Caco-2 (cell line): Measurements from ENCODE around the gene CDH13. TPM values are rescaled to one million over a fixed set of nuclear protein-coding genes. Genes with fewer than 3 reads are reported as not detected.

ENCODE experiments used
- BruUV-seq: library from RNA; stranded (reverse); fragments of 400-500 nt; replicated peaks from 2 replicates; lab custom pipeline; 2021; lab: Mats Ljungman, UMichigan
- CTCF ChIA-PET: fragments of 300-600 bp; sonication (Branson Sonifier 250); formaldehyde crosslinking; loops from one replicate; lab custom pipeline; 2022; ENCODE audit warnings: antibody characterized with exemption; lab: Charles Lee
- POLR2A ChIA-PET: fragments of 300-600 bp; sonication (Branson Sonifier 250); formaldehyde crosslinking; loops from one replicate; lab custom pipeline; 2022; ENCODE audit warnings: antibody characterized with exemption; lab: Charles Lee
- DNase-seq, 2 experiments: peaks; one replicate each; pipeline versions ENCODE4 v3.0.0 to v3.0.0-alpha.2; 2020 to 2022
- H3K27me3 ChIP-seq: replicated peaks from 2 replicates; pipeline ENCODE4 v1.6.0; 2011; ENCODE audit warnings: low read length; ENCODE audit not compliant: control insufficient read depth, insufficient read depth
- H3K36me3 ChIP-seq: 2 replicates; pipeline ENCODE4 v1.5.1; 2011; ENCODE audit warnings: low read length; ENCODE audit not compliant: control insufficient read depth, insufficient read depth
- H3K4me1 ChIP-seq: fragments of 250-450 bp; sonication (Bioruptor Pico); 2 replicates; pipeline ENCODE4 v1.5.1; 2020; ENCODE audit warnings: mild to moderate bottlenecking
- H3K4me3 ChIP-seq: 2 replicates; pipeline ENCODE4 v1.5.1; 2011; ENCODE audit warnings: low read depth, mild to moderate bottlenecking, control low read depth, low read length
- H3K9me3 ChIP-seq: fragments of 250-450 bp; sonication (Bioruptor Pico); 2 replicates; pipeline ENCODE4 v1.5.1; 2020; ENCODE audit warnings: mild to moderate bottlenecking, moderate library complexity
- H3K27ac Mint-ChIP-seq: one replicate; pipeline ENCODE4 v1.8.0; 2022; ENCODE audit warnings: mixed read lengths; ENCODE audit not compliant: unreplicated experiment
- H3K27me3 Mint-ChIP-seq: one replicate; pipeline ENCODE4 v1.8.0; 2022; ENCODE audit warnings: mixed read lengths; ENCODE audit not compliant: insufficient read depth, unreplicated experiment
- H3K36me3 Mint-ChIP-seq: one replicate; pipeline ENCODE4 v1.8.0; 2022; ENCODE audit warnings: mild to moderate bottlenecking, mixed read lengths; ENCODE audit not compliant: insufficient read depth, unreplicated experiment
- H3K4me1 Mint-ChIP-seq: one replicate; pipeline ENCODE4 v1.8.0; 2022; ENCODE audit warnings: low read depth, mixed read lengths; ENCODE audit not compliant: unreplicated experiment
- H3K4me3 Mint-ChIP-seq: one replicate; pipeline ENCODE4 v1.8.0; 2022; ENCODE audit warnings: mild to moderate bottlenecking, moderate library complexity, mixed read lengths; ENCODE audit not compliant: unreplicated experiment
- H3K9me3 Mint-ChIP-seq: one replicate; pipeline ENCODE4 v1.8.0; 2022; ENCODE audit warnings: mixed read lengths; ENCODE audit not compliant: unreplicated experiment
- intact Hi-C: fragments of 100-400 bp; cut with micrococcal nuclease; formaldehyde crosslinking; loops from one replicate; pipeline ENCODE4 v1.10.0; 2022; ENCODE audit not compliant: unreplicated experiment
- total RNA-seq: library from RNA; stranded (reverse); gene quantifications from 2 replicates; pipeline ENCODE4 v1.2.3, GENCODE V29; 2022
- TF ChIP-seq, protein P1 (sequence below), 2 experiments: fragments of 200-600 bp in 1 of 2; IDR thresholded peaks; 1 replicate in 1 of 2; 2 replicates in 1 of 2; pipeline versions ENCODE4 v1.5.1 to v1.8.0; 2011 to 2022; ENCODE audit warnings: antibody characterized with exemption in 1 of 2, control low read depth in 1 of 2, inconsistent platforms in 1 of 2, low read depth in 1 of 2, low read length in 1 of 2, mild to moderate bottlenecking in 1 of 2, moderate library complexity in 1 of 2; ENCODE audit not compliant: insufficient read depth in 1 of 2, severe bottlenecking in 1 of 2, unreplicated experiment in 1 of 2

Gene CDH13
- total RNA-seq, 1 experiment from 2014 or later: 2.2 TPM

DNA sequence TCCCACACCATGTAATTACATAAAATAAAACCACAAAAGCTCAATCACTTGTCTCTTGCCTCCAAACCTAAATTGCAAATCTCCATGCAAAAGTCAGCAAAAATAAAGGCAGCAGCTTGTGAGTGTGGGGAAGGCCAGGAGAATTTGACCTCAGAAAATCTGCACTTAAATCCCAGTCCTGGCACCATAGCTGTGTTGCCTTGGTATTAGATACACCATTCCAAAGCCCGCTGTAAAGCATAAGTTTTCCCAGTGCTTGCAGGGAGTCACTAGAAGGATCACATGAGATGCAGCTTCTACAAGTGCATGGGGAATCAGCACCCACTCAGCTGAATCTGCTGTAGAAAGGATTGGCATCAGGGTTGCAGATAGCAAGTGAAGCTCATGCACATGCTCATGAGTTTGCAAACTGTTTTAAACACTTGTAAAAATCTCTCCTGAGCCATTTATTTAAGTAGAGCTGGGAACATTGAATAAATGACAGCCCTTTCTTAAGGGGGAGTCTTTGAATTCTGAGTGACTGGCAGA, 686.0 kb downstream of the CDH13 start:
- no peak overlapping the region for H3K4me3 ChIP-seq
- Mint-ChIP-seq H3K27me3 (peaks cover 35% of the 10 kb centered on the region), H3K36me3 (no peaks in the 10 kb centered on the region), H3K4me3 (no peak overlapping the region), H3K9me3 (no peaks in the 10 kb centered on the region), H3K4me1 (no peaks in the 10 kb centered on the region), H3K27ac (no peak overlapping the region)
- no peak for DNase-seq
- POLR2A ChIA-PET: interaction anchor here (0.6 kb wide), 1 partner anchor 1868 kb away, joined by 4 read pairs; no protein-coding TSS in a partner anchor
- no peaks in the 10 kb centered on the region for H3K4me1 ChIP-seq
- CTCF ChIA-PET: no interaction called here
- H3K27me3 ChIP-seq: no peaks in the 10 kb centered on the region
- intact Hi-C loops: no loop called here
- TF ChIP-seq, protein P1, sequence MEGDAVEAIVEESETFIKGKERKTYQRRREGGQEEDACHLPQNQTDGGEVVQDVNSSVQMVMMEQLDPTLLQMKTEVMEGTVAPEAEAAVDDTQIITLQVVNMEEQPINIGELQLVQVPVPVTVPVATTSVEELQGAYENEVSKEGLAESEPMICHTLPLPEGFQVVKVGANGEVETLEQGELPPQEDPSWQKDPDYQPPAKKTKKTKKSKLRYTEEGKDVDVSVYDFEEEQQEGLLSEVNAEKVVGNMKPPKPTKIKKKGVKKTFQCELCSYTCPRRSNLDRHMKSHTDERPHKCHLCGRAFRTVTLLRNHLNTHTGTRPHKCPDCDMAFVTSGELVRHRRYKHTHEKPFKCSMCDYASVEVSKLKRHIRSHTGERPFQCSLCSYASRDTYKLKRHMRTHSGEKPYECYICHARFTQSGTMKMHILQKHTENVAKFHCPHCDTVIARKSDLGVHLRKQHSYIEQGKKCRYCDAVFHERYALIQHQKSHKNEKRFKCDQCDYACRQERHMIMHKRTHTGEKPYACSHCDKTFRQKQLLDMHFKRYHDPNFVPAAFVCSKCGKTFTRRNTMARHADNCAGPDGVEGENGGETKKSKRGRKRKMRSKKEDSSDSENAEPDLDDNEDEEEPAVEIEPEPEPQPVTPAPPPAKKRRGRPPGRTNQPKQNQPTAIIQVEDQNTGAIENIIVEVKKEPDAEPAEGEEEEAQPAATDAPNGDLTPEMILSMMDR (IDR thresholded peaks at IDR 0.05; ENCODE audit: insufficient read depth in 1 of 2, low read depth in 1 of 2, low read length in 1 of 2, severe bottlenecking in 1 of 2, unreplicated experiment in 1 of 2): no peak
- no TSS peak for BruUV-seq
- H3K9me3 ChIP-seq: no peaks in the 10 kb centered on the region
- no peaks in the 10 kb centered on the region for H3K36me3 ChIP-seq

DNA sequence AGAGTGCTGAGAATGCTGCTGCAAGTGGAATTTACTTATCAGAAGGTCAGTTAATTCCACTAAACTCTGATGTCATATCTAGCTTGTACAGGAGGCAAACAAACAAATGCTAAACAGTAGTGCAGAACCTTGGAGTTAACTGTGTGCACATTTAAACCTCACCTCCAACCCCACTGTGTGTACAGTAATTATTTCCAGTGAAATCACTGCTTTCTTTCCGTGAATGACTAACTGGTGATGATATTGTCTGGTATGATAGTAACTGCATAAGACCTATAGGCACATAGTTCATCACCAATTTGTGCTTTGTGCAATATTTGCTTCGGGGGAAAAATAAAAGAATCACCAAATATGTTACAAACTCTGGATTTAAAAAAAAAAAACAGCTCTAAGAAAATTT, 688.5 kb downstream of the CDH13 start:
- Mint-ChIP-seq H3K4me1 (no peaks in the 10 kb centered on the region), H3K27me3 (peaks cover 33% of the 10 kb centered on the region), H3K9me3 (no peaks in the 10 kb centered on the region), H3K4me3 (no peak overlapping the region), H3K27ac (no peak overlapping the region), H3K36me3 (no peaks in the 10 kb centered on the region)
- ChIA-PET POLR2A (no interaction called here), CTCF (no interaction called here)
- intact Hi-C loops: no loop called here
- no peak overlapping the region for H3K4me3 ChIP-seq
- no peaks in the 10 kb centered on the region for H3K4me1 ChIP-seq
- BruUV-seq: no TSS peak
- no peaks in the 10 kb centered on the region for H3K36me3 ChIP-seq
- H3K27me3 ChIP-seq: 0 out of 2 replicates have a peak, but pooled peaks cover 2% of the 10 kb centered on the region
- TF ChIP-seq, protein P1 (IDR thresholded peaks at IDR 0.05; ENCODE audit: insufficient read depth in 1 of 2, low read depth in 1 of 2, low read length in 1 of 2, severe bottlenecking in 1 of 2, unreplicated experiment in 1 of 2): no peak
- H3K9me3 ChIP-seq: no peaks in the 10 kb centered on the region
- no peak for DNase-seq

DNA sequence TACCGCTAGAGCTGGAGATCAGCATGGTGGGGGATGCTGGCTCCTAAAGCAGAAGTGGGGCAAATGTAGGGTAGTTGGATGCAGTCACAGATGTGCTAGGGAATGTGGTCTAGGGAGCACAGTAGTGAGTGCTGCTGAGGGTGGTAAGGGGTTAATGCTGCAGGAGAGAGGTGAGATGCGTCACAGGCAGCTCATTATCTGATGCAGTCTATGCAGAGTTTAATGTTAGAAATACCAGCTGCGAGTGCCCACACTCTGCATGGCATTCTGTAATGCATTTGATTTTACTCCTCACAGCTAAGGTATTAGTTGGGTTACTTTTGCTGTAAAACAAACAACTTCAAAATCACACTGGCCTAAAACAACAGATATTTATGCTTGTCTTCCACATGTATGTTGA, 689.7 kb downstream of the CDH13 start:
- BruUV-seq: no TSS peak
- no peak overlapping the region for H3K4me3 Mint-ChIP-seq
- Histone ChIP-seq H3K4me1 (no peaks in the 10 kb centered on the region), H3K4me3 (no peak overlapping the region), H3K9me3 (no peaks in the 10 kb centered on the region), H3K27me3 (0 out of 2 replicates have a peak, but pooled peaks cover 2% of the 10 kb centered on the region), H3K36me3 (no peaks in the 10 kb centered on the region)
- no peaks in the 10 kb centered on the region for H3K4me1 Mint-ChIP-seq
- ChIA-PET POLR2A (interaction anchor here (0.6 kb wide), 1 partner anchor 21 kb away, joined by 4 read pairs; no protein-coding TSS in a partner anchor), CTCF (interaction anchor here (0.6 kb wide), 1 partner anchor 27 kb away, joined by 7 read pairs; no protein-coding TSS in a partner anchor)
- H3K27me3 Mint-ChIP-seq: peaks cover 31% of the 10 kb centered on the region
- H3K9me3 Mint-ChIP-seq: no peaks in the 10 kb centered on the region
- intact Hi-C loops: no loop called here
- H3K36me3 Mint-ChIP-seq: no peaks in the 10 kb centered on the region
- TF ChIP-seq, protein P1 (IDR thresholded peaks at IDR 0.05; ENCODE audit: insufficient read depth in 1 of 2, low read depth in 1 of 2, low read length in 1 of 2, severe bottlenecking in 1 of 2, unreplicated experiment in 1 of 2): no peak
- DNase-seq: no peak
- no peak overlapping the region for H3K27ac Mint-ChIP-seq
